Measurements from ENCODE around the gene GEMIN7.

Gene GEMIN7

GRCh38 chr19:45128146-45128545, 49.1 kb downstream of the GEMIN7 start:
- DNase-seq (no peak), ATAC-seq (replicated peaks) (no peak)
- H3K27me3 Mint-ChIP-seq = no peaks in the 10 kb centered on the region
- peaks cover 27 to 44% of the 10 kb centered on the region in 2 donors for H3K4me1 Mint-ChIP-seq
- H3K9me3 Mint-ChIP-seq = no peaks in the 10 kb centered on the region
- H3K4me3 Mint-ChIP-seq = no peak overlapping the region
- no peak overlapping the region for H3K27ac Mint-ChIP-seq
- H3K36me3 Mint-ChIP-seq = peaks cover 4 to 6% of the 10 kb centered on the region in 2 donors

GRCh38 chr19:45128806-45129205, 49.7 kb downstream of the GEMIN7 start:
- no peak overlapping the region for H3K4me3 Mint-ChIP-seq
- no peaks in the 10 kb centered on the region for H3K9me3 Mint-ChIP-seq
- peaks cover 3 to 4% of the 10 kb centered on the region in 2 donors for H3K36me3 Mint-ChIP-seq

GRCh38 chr19:45130236-45130635, 51.2 kb downstream of the GEMIN7 start:
- no peak overlapping the region for H3K4me3 Mint-ChIP-seq
- no peak overlapping the region for H3K27ac Mint-ChIP-seq
- peaks cover 34 to 47% of the 10 kb centered on the region in 2 donors for H3K4me1 Mint-ChIP-seq
- DNase-seq = no peak
- no peaks in the 10 kb centered on the region for H3K27me3 Mint-ChIP-seq
- no peak for ATAC-seq (replicated peaks)
- H3K36me3 Mint-ChIP-seq = peaks cover 0 to 2% of the 10 kb centered on the region in 2 donors
- no peaks in the 10 kb centered on the region for H3K9me3 Mint-ChIP-seq

More at GRCh38 chr19:45128806-45129205, 49.7 kb downstream of the GEMIN7 start:
- ATAC-seq (replicated peaks) (no peak), DNase-seq (no peak)
- H3K4me1 Mint-ChIP-seq = peaks cover 29 to 44% of the 10 kb centered on the region in 2 donors
- no peaks in the 10 kb centered on the region for H3K27me3 Mint-ChIP-seq
- no peak overlapping the region for H3K27ac Mint-ChIP-seq

GRCh38 chr19:45130888-45131615, 52.0 kb downstream of the GEMIN7 start:
- peaks cover 0 to 2% of the 10 kb centered on the region in 2 donors for H3K36me3 Mint-ChIP-seq
- peak; percentile 34 to 35 for ATAC-seq (replicated peaks)
- no peaks in the 10 kb centered on the region for H3K27me3 Mint-ChIP-seq
- no peaks in the 10 kb centered on the region for H3K9me3 Mint-ChIP-seq
- peaks cover 29 to 47% of the 10 kb centered on the region in 2 donors for H3K4me1 Mint-ChIP-seq
- no peak overlapping the region for H3K4me3 Mint-ChIP-seq
- DNase-seq = no peak
- H3K27ac Mint-ChIP-seq = no peak overlapping the region

- peaks cover 40 to 56% of the 10 kb centered on the region in 2 donors for H3K4me1 Mint-ChIP-seq
- H3K9me3 Mint-ChIP-seq = no peaks in the 10 kb centered on the region
- no peak for ATAC-seq (replicated peaks)
- H3K27me3 Mint-ChIP-seq = no peaks in the 10 kb centered on the region
- H3K36me3 Mint-ChIP-seq = peaks cover 0 to 8% of the 10 kb centered on the region in 2 donors
- no peak overlapping the region for H3K4me3 Mint-ChIP-seq
- H3K27ac Mint-ChIP-seq = peak overlapping the region; percentile 85
- no peak for DNase-seq
Observed at GRCh38 chr19:45133661-45134060, 54.6 kb downstream of the GEMIN7 start.

- H3K36me3 Mint-ChIP-seq = peaks cover 2 to 9% of the 10 kb centered on the region in 2 donors
- no peak for ATAC-seq (replicated peaks)
- H3K4me1 Mint-ChIP-seq = peaks cover 40 to 56% of the 10 kb centered on the region in 2 donors
- H3K27ac Mint-ChIP-seq = peak overlapping the region; percentile 85
- no peaks in the 10 kb centered on the region for H3K27me3 Mint-ChIP-seq
- no peak overlapping the region for H3K4me3 Mint-ChIP-seq
- H3K9me3 Mint-ChIP-seq = no peaks in the 10 kb centered on the region
- no peak for DNase-seq
Observed at GRCh38 chr19:45135176-45135885, 56.3 kb downstream of the GEMIN7 start.

GRCh38 chr19:45136507-45137178, 57.6 kb downstream of the GEMIN7 start:
- Mint-ChIP-seq H3K9me3 (no peaks in the 10 kb centered on the region), H3K4me3 (peak overlapping the region; percentile 68 to 71), H3K27ac (peak overlapping the region; percentile 72), H3K4me1 (peaks cover 34 to 50% of the 10 kb centered on the region in 2 donors), H3K36me3 (peaks cover 14 to 17% of the 10 kb centered on the region in 2 donors), H3K27me3 (no peaks in the 10 kb centered on the region)
- ATAC-seq (replicated peaks) = peak; percentile 32 to 38
- no peak for DNase-seq

- H3K4me3 Mint-ChIP-seq = peak overlapping the region; percentile 68 to 71
- peak; percentile 42 for DNase-seq
- H3K27me3 Mint-ChIP-seq = no peaks in the 10 kb centered on the region
- H3K36me3 Mint-ChIP-seq = peaks cover 17 to 19% of the 10 kb centered on the region in 2 donors
- H3K9me3 Mint-ChIP-seq = no peaks in the 10 kb centered on the region
- peak; percentile 96 for ATAC-seq (replicated peaks)
- peaks cover 34 to 51% of the 10 kb centered on the region in 2 donors for H3K4me1 Mint-ChIP-seq
- peak overlapping the region; percentile 72 for H3K27ac Mint-ChIP-seq
Observed at GRCh38 chr19:45137179-45137761, 58.2 kb downstream of the GEMIN7 start.

GRCh38 chr19:45138303-45138751, 59.3 kb downstream of the GEMIN7 start:
- Mint-ChIP-seq H3K36me3 (peaks cover 26 to 28% of the 10 kb centered on the region in 2 donors), H3K27ac (peak overlapping the region; percentile 20), H3K4me3 (no peak overlapping the region), H3K9me3 (no peaks in the 10 kb centered on the region), H3K4me1 (peaks cover 42 to 51% of the 10 kb centered on the region in 2 donors), H3K27me3 (no peaks in the 10 kb centered on the region)
- no peak for DNase-seq
- ATAC-seq (replicated peaks) = no peak

GRCh38 chr19:45139286-45140143, 60.5 kb downstream of the GEMIN7 start:
- ATAC-seq (replicated peaks) (no peak), DNase-seq (no peak)
- no peak overlapping the region for H3K4me3 Mint-ChIP-seq
- no peaks in the 10 kb centered on the region for H3K9me3 Mint-ChIP-seq
- H3K36me3 Mint-ChIP-seq = peaks cover 34 to 36% of the 10 kb centered on the region in 2 donors
- H3K4me1 Mint-ChIP-seq = peaks cover 32 to 47% of the 10 kb centered on the region in 2 donors
- H3K27me3 Mint-ChIP-seq = no peaks in the 10 kb centered on the region
- no peak overlapping the region for H3K27ac Mint-ChIP-seq

- DNase-seq (no peak), ATAC-seq (replicated peaks) (no peak)
- Mint-ChIP-seq H3K27me3 (no peaks in the 10 kb centered on the region), H3K4me1 (peaks cover 30 to 42% of the 10 kb centered on the region in 2 donors), H3K27ac (no peak overlapping the region), H3K4me3 (no peak overlapping the region), H3K9me3 (no peaks in the 10 kb centered on the region), H3K36me3 (peaks cover 34 to 37% of the 10 kb centered on the region in 2 donors)
Observed at GRCh38 chr19:45140144-45140503, 61.1 kb downstream of the GEMIN7 start.

- no peak overlapping the region for H3K27ac Mint-ChIP-seq
- H3K9me3 Mint-ChIP-seq = no peaks in the 10 kb centered on the region
- H3K4me3 Mint-ChIP-seq = no peak overlapping the region
- no peak for DNase-seq
- no peaks in the 10 kb centered on the region for H3K27me3 Mint-ChIP-seq
- no peak for ATAC-seq (replicated peaks)
- H3K4me1 Mint-ChIP-seq = peaks cover 30 to 38% of the 10 kb centered on the region in 2 donors
- peaks cover 34 to 37% of the 10 kb centered on the region in 2 donors for H3K36me3 Mint-ChIP-seq
Observed at GRCh38 chr19:45140533-45140932, 61.5 kb downstream of the GEMIN7 start.
